SH-SY5Y (cell line): Measurements from ENCODE around the gene ADAMTS18.

Source experiments
- GATA2 ChIP-seq: IDR thresholded peaks from 2 replicates; pipeline ENCODE4 v1.6.1; 2011; ENCODE audit warnings: mild to moderate bottlenecking, low read depth, low read length
- GATA3 ChIP-seq: IDR thresholded peaks from 2 replicates; pipeline ENCODE4 v1.6.1; 2011; ENCODE audit warnings: low read depth, mild to moderate bottlenecking, low read length, moderate library complexity

GRCh38 chr16:77439106-77439505 is 4.3 kb upstream of the ADAMTS18 start:
- no peak for TF ChIP-seq GATA3
- TF ChIP-seq GATA2 = no peak
